Measurements from ENCODE around the gene SLC10A7.

SLC10A7 gene

GRCh38 chr4:146495269-146495668 is 26.5 kb downstream of the SLC10A7 start:
- DNase-seq (ENCODE audit: low read depth in 2 of 2): no peak

- DNase-seq (ENCODE audit: low read depth in 2 of 2): no peak
Observed at GRCh38 chr4:146494143-146494542, 27.6 kb downstream of the SLC10A7 start.

GRCh38 chr4:146490106-146490505 is 31.6 kb downstream of the SLC10A7 start:
- no peak for DNase-seq (ENCODE audit: low read depth in 2 of 2)

- DNase-seq (ENCODE audit: low read depth in 2 of 2): no peak
Observed at GRCh38 chr4:146488495-146489174, 33.1 kb downstream of the SLC10A7 start.

- DNase-seq (ENCODE audit: low read depth in 2 of 2): no peak
Observed at GRCh38 chr4:146486565-146486964, 35.2 kb downstream of the SLC10A7 start.

- DNase-seq (ENCODE audit: low read depth in 2 of 2): no peak
Observed at GRCh38 chr4:146485968-146486367, 35.8 kb downstream of the SLC10A7 start.

- DNase-seq (ENCODE audit: low read depth in 2 of 2): no peak
Observed at GRCh38 chr4:146482788-146483187, 39.0 kb downstream of the SLC10A7 start.

GRCh38 chr4:146481246-146481645 is 40.5 kb downstream of the SLC10A7 start:
- no peak for DNase-seq (ENCODE audit: low read depth in 2 of 2)

- DNase-seq (ENCODE audit: low read depth in 2 of 2): no peak
Observed at GRCh38 chr4:146478009-146478408, 43.7 kb downstream of the SLC10A7 start.

GRCh38 chr4:146477054-146477453 is 44.7 kb downstream of the SLC10A7 start:
- no peak for DNase-seq (ENCODE audit: low read depth in 2 of 2)

GRCh38 chr4:146472404-146472803 is 49.3 kb downstream of the SLC10A7 start:
- DNase-seq (ENCODE audit: low read depth in 2 of 2): no peak

- DNase-seq (ENCODE audit: low read depth in 2 of 2): no peak
Observed at GRCh38 chr4:146470604-146471003, 51.1 kb downstream of the SLC10A7 start.

GRCh38 chr4:146469022-146469421 is 52.7 kb downstream of the SLC10A7 start:
- DNase-seq (ENCODE audit: low read depth in 2 of 2): no peak

- DNase-seq (ENCODE audit: low read depth in 2 of 2): no peak
Observed at GRCh38 chr4:146465628-146466027, 56.1 kb downstream of the SLC10A7 start.

- no peak for DNase-seq (ENCODE audit: low read depth in 2 of 2)
Observed at GRCh38 chr4:146462251-146462650, 59.5 kb downstream of the SLC10A7 start.

- DNase-seq (ENCODE audit: low read depth in 2 of 2): no peak
Observed at GRCh38 chr4:146458594-146458993, 63.1 kb downstream of the SLC10A7 start.

GRCh38 chr4:146456681-146457080 is 65.1 kb downstream of the SLC10A7 start:
- no peak for DNase-seq (ENCODE audit: low read depth in 2 of 2)

- DNase-seq (ENCODE audit: low read depth in 2 of 2): no peak
Observed at GRCh38 chr4:146453181-146453807, 68.4 kb downstream of the SLC10A7 start.

GRCh38 chr4:146450524-146450923 is 71.2 kb downstream of the SLC10A7 start:
- no peak for DNase-seq (ENCODE audit: low read depth in 2 of 2)

- DNase-seq (ENCODE audit: low read depth in 2 of 2): no peak
Observed at GRCh38 chr4:146446555-146446954, 75.2 kb downstream of the SLC10A7 start.

GRCh38 chr4:146445198-146446150 is 76.3 kb downstream of the SLC10A7 start:
- DNase-seq (ENCODE audit: low read depth in 2 of 2): no peak

GRCh38 chr4:146443525-146443924 is 78.2 kb downstream of the SLC10A7 start:
- DNase-seq (ENCODE audit: low read depth in 2 of 2): no peak

All from stimulated activated CD8-positive, alpha-beta memory T cell treated with anti-CD3 and anti-CD28 coated beads, Interleukin-2, amount 100 ng/mL, for 48 hours (primary cell).